ENCODE results near the gene ANKRD55.
"Not testable (repeated sequence)": the region's sequence is repeated elsewhere in the genome, so short reads cannot be mapped to it uniquely, and the experiment has no call there.

The ANKRD55 gene

GRCh38 chr5:56253126-56253525 is 20.0 kb upstream of the ANKRD55 start:
- no peak overlapping the region for H3K4me3 ChIP-seq (ENCODE audit: low read depth, low read length)
- TF ChIP-seq, protein P1, sequence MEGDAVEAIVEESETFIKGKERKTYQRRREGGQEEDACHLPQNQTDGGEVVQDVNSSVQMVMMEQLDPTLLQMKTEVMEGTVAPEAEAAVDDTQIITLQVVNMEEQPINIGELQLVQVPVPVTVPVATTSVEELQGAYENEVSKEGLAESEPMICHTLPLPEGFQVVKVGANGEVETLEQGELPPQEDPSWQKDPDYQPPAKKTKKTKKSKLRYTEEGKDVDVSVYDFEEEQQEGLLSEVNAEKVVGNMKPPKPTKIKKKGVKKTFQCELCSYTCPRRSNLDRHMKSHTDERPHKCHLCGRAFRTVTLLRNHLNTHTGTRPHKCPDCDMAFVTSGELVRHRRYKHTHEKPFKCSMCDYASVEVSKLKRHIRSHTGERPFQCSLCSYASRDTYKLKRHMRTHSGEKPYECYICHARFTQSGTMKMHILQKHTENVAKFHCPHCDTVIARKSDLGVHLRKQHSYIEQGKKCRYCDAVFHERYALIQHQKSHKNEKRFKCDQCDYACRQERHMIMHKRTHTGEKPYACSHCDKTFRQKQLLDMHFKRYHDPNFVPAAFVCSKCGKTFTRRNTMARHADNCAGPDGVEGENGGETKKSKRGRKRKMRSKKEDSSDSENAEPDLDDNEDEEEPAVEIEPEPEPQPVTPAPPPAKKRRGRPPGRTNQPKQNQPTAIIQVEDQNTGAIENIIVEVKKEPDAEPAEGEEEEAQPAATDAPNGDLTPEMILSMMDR (IDR thresholded peaks at IDR 0.05; ENCODE audit: borderline replicate concordance, insufficient read depth, low read depth, low read length), result no peak

DNA sequence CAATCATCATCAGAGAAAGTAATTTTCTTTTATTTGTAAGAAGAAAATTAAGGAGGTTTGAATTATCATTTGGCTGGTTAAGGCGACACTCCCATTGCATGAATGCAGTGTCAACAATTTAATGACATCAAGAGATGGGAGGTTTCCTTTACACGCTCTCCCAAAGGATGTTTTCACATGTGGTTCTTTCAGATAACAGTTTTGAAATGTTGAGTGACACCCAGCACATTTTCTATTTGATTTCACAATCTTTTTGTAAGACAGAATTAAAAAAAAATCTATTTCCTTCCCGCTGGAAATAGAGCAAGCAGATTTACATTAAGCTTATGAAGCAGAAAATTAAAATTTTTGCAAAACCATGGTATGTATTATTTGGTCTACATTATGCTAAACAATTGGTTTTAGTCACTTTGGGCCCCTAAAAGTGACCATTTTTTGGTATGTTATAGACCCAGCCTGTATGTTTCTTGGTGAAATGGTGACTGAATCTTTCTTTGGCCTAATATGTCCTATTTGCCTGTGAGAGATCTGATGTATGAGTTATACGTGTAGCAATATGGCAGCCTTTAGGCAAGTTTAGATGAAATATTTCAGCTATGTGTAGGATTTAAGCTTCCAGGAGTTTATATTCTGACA is 18.9 kb upstream of the ANKRD55 start:
- no peak overlapping the region for H3K4me3 ChIP-seq (ENCODE audit: low read depth, low read length)
- TF ChIP-seq, protein P1 (IDR thresholded peaks at IDR 0.05; ENCODE audit: borderline replicate concordance, insufficient read depth, low read depth, low read length), result no peak

DNA sequence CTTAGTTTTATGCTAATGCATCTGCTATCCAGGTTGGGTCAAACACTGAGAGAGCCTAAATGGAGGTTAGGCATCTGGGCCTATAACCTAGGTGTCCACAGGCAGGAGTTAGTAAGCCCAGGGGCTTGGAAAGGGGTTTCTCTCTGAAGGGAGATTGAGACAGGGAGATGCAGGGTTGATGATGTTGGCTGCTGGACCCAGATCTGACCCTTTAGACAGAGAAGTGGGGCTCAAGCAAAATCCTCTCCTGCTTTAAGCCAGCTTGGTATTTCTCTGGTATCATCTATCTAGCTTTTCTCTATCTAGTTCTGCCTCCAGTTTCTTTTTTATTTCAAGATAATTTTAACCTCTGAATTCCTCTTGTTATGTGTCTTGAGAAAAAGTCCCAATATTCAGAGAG is 18.3 kb upstream of the ANKRD55 start:
- TF ChIP-seq, protein P1 (IDR thresholded peaks at IDR 0.05; ENCODE audit: borderline replicate concordance, insufficient read depth, low read depth, low read length), result no peak

GRCh38 chr5:56250011-56250410 is 16.9 kb upstream of the ANKRD55 start:
- TF ChIP-seq, protein P1 (IDR thresholded peaks at IDR 0.05; ENCODE audit: borderline replicate concordance, insufficient read depth, low read depth, low read length), result no peak

More for the DNA sequence above, 18.3 kb upstream of the ANKRD55 start:
- no peak overlapping the region for H3K4me3 ChIP-seq (ENCODE audit: low read depth, low read length)

DNA sequence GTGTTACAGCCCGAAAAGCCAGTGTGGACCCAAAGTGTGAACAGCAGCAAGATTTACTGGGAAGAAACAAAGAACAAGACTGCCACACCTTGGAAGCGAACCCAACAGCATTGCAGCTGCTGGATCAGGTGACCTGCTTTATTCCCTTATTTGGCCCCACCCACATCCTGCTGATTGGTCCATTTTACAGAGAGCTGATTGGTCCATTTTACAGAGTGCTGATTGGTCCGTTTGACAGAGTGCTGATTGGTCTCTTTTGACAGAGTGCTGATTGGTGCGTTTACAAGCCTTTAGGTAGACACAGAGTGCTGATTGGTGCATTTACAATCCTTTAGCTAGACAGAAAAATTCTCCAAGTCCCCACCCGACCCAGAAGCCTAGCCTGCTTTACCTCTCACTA is 16.0 kb upstream of the ANKRD55 start:
- H3K4me3 ChIP-seq (ENCODE audit: low read depth, low read length), result not testable (repeated sequence)

More at GRCh38 chr5:56250011-56250410, 16.9 kb upstream of the ANKRD55 start:
- no peak overlapping the region for H3K4me3 ChIP-seq (ENCODE audit: low read depth, low read length)

DNA sequence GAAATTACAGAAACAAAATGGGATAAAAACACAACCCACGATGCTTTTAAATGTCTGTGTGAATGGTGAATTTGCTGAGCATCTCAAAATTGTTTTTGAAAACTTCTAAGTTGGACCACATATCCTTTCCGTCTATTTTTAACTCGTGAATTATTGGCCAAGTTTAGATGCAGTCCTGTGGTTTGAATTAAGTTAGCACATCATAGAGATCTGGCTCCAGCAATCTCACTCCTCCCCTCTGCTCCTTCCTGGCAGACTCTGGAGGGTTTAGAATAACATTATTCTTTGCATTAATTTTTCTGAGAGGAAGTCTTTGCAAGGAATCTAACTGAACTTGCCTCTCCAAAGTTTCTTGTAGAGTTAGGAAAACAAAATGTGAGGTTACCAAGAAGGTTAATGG is 14.5 kb upstream of the ANKRD55 start:
- no peak overlapping the region for H3K4me3 ChIP-seq (ENCODE audit: low read depth, low read length)
- TF ChIP-seq, protein P1 (IDR thresholded peaks at IDR 0.05; ENCODE audit: borderline replicate concordance, insufficient read depth, low read depth, low read length), result no peak

DNA sequence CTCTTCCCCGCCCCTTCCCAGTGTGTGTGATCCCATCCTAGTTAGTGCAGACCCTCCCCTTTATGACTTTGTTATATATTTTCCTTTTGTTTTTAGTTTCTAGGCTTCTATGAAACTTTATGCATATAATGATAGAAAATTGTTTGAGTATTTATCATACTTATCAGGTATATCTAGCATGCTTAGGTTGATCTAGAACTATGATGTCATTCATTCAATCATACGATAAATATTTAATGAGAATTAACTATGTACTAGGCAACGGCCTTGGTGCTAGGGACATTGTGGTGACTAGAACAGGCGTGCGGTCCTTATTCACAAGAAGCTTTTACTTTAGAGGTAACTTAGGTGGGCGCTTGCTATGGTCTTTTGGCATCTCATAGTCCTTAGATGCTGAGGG is 13.6 kb upstream of the ANKRD55 start:
- H3K4me3 ChIP-seq (ENCODE audit: low read depth, low read length), result no peak overlapping the region
- TF ChIP-seq, protein P1 (IDR thresholded peaks at IDR 0.05; ENCODE audit: borderline replicate concordance, insufficient read depth, low read depth, low read length), result no peak

Data from GM12875 (cell line).